GM12878 (cell line): ENCODE data around the gene GRM7. TPM values are rescaled to one million over a fixed set of nuclear protein-coding genes. Genes with fewer than 3 reads are reported as not detected.

Experiments
- ATAC-seq: fragments of 200-7000 bp; cut with Tn5 transposase; 3 replicates; pipeline ENCODE4 v1.9.1; 2020; ENCODE audit warnings: mild to moderate bottlenecking, moderate library complexity
- BruUV-seq: library from RNA; stranded (reverse); fragments of 400-500 nt; replicated peaks from 2 replicates; lab custom pipeline; 2021; lab: Mats Ljungman, UMichigan
- CTCF ChIA-PET: fragments of 300-600 bp; sonication (Branson Sonifier 250); formaldehyde crosslinking; extraction: SDS; loops from one replicate; lab custom pipeline; 2021; ENCODE audit warnings: inconsistent platforms; lab: Yijun Ruan, JAX
- POLR2A ChIA-PET: fragments of 350-600 bp; formaldehyde crosslinking; extraction: SDS; loops from one replicate; lab custom pipeline; 2021; ENCODE audit warnings: inconsistent platforms; lab: Charles Lee
- RAD21 ChIA-PET: fragments of 300-600 bp; sonication (Branson Sonifier 250); formaldehyde crosslinking; loops from one replicate; lab custom pipeline; 2023; ENCODE audit warnings: antibody characterized with exemption; ENCODE audit not compliant: unreplicated experiment; lab: Charles Lee
- SMC1A ChIA-PET: fragments of 300-600 bp; sonication (Branson Sonifier 250); formaldehyde crosslinking; loops from one replicate; lab custom pipeline; 2023; ENCODE audit not compliant: unreplicated experiment, uncharacterized antibody; lab: Charles Lee
- DNase-seq: peaks from one replicate; pipeline ENCODE4 v3.0.0-alpha.2; 2011; ENCODE audit warnings: low read depth, low spot score
- FAIRE-seq: peaks from 3 replicates; lab custom pipeline; 2011; peaks lifted over from hg19 to GRCh38; lab: Jason Lieb, UNC
- H2AFZ ChIP-seq: 2 replicates; pipeline ENCODE4 v1.6.0; 2011; ENCODE audit warnings: low read depth, low read length, control low read depth; ENCODE audit not compliant: control insufficient read depth
- H3K27ac ChIP-seq: 2 replicates; pipeline ENCODE4 v1.5.1; 2011; ENCODE audit warnings: control low read depth; ENCODE audit not compliant: control insufficient read depth, insufficient read depth
- H3K27me3 ChIP-seq, 2 experiments: replicated peaks in 1 of 2; 2 replicates each; pipeline versions ENCODE4 v1.6.0 to v1.6.1; 2011; ENCODE audit warnings: low read length in 1 of 2; ENCODE audit not compliant: control insufficient read depth in 2 of 2, insufficient read depth in 2 of 2
- H3K36me3 ChIP-seq, 2 experiments: 2 replicates each; pipeline ENCODE4 v1.5.1; 2011; ENCODE audit warnings: low read length in 1 of 2; ENCODE audit not compliant: control insufficient read depth in 2 of 2, insufficient read depth in 2 of 2
- H3K4me1 ChIP-seq: 2 replicates; pipeline ENCODE4 v1.6.1; 2011; ENCODE audit warnings: mild to moderate bottlenecking, low read length, moderate library complexity, mixed read lengths; ENCODE audit not compliant: control insufficient read depth, insufficient read depth
- H3K4me2 ChIP-seq: 2 replicates; pipeline ENCODE4 v1.6.0; 2011; ENCODE audit warnings: control low read depth; ENCODE audit not compliant: control insufficient read depth, insufficient read depth
- H3K4me3 ChIP-seq: fragments of 200-600 bp; sonication (generic); 2 replicates; pipeline ENCODE4 v1.5.1; 2016
- H3K79me2 ChIP-seq: 2 replicates; pipeline ENCODE4 v1.6.0; 2011; ENCODE audit warnings: low read length; ENCODE audit not compliant: control insufficient read depth, insufficient read depth
- H3K9ac ChIP-seq: 2 replicates; pipeline ENCODE4 v1.8.0; 2011; ENCODE audit warnings: low read length, control low read depth, mixed read lengths; ENCODE audit not compliant: control insufficient read depth, insufficient read depth
- H3K9me3 ChIP-seq: replicated peaks from 3 replicates; pipeline ENCODE4 v1.5.1; 2011; ENCODE audit warnings: mild to moderate bottlenecking, low read length; ENCODE audit not compliant: control insufficient read depth, insufficient read depth
- H4K20me1 ChIP-seq: 2 replicates; pipeline ENCODE4 v1.6.0; 2011; ENCODE audit not compliant: control insufficient read depth, insufficient read depth
- ATF3 ChIP-seq: IDR thresholded peaks from 2 replicates; pipeline ENCODE4 v1.6.1; 2011; ENCODE audit warnings: low read depth, mild to moderate bottlenecking, low read length, moderate library complexity, borderline replicate concordance; ENCODE audit errors: extremely low read depth
- CEBPB ChIP-seq, 2 experiments: fragments of 150-350 bp in 1 of 2; IDR thresholded peaks; 2 replicates each; pipeline ENCODE4 v1.6.1; 2012 to 2014; ENCODE audit warnings: low read depth in 2 of 2, low read length in 2 of 2, borderline replicate concordance in 1 of 2, inconsistent platforms in 1 of 2
- CHD2 ChIP-seq: IDR thresholded peaks from 2 replicates; pipeline ENCODE4 v1.6.1; 2011; ENCODE audit warnings: low read depth, low read length, improper control_type of control experiment, borderline replicate concordance
- EP300 ChIP-seq, 2 experiments: fragments of 150-350 bp in 1 of 2; IDR thresholded peaks; 2 replicates each; pipeline ENCODE4 v1.6.1; 2011 to 2012; ENCODE audit warnings: low read depth in 2 of 2, low read length in 2 of 2, borderline replicate concordance in 1 of 2, improper control_type of control experiment in 1 of 2, inconsistent platforms in 1 of 2; ENCODE audit not compliant: control insufficient read depth in 1 of 2
- FOS ChIP-seq: IDR thresholded peaks from 3 replicates; pipeline ENCODE4 v1.6.1; 2011; ENCODE audit warnings: borderline replicate concordance; ENCODE audit not compliant: insufficient read length; ENCODE audit errors: extremely low read depth
- HDAC6 ChIP-seq: fragments of 200-600 bp; sonication (generic); IDR thresholded peaks from one replicate; pipeline ENCODE4 v1.8.0; 2017; ENCODE audit warnings: antibody characterized with exemption; ENCODE audit not compliant: unreplicated experiment
- HSF1 ChIP-seq: fragments of 150-350 bp; IDR thresholded peaks from 2 replicates; pipeline ENCODE4 v1.6.1; 2014; ENCODE audit warnings: mild to moderate bottlenecking, low read depth, low read length
- IRF4 ChIP-seq: IDR thresholded peaks from 2 replicates; pipeline ENCODE4 v1.6.1; 2011; ENCODE audit warnings: low read depth, low read length
- KLF5 ChIP-seq: fragments of 450-650 bp; IDR thresholded peaks from 2 replicates; pipeline ENCODE4 v1.6.1; 2014; ENCODE audit warnings: mild to moderate bottlenecking; ENCODE audit not compliant: partially characterized antibody
- PAX5 ChIP-seq: IDR thresholded peaks from 2 replicates; pipeline ENCODE4 v1.6.1; 2011; ENCODE audit warnings: low read depth, low read length, borderline replicate concordance
- POLR2AphosphoS5 ChIP-seq: IDR thresholded peaks from 2 replicates; pipeline ENCODE4 v1.6.1; 2011; ENCODE audit warnings: mild to moderate bottlenecking, low read length, inconsistent platforms
- SRF ChIP-seq, 2 experiments: IDR thresholded peaks; 2 replicates each; pipeline ENCODE4 v1.6.1; 2011; ENCODE audit warnings: low read depth in 2 of 2, low read length in 2 of 2, mild to moderate bottlenecking in 1 of 2, moderate library complexity in 1 of 2
- TCF12 ChIP-seq: IDR thresholded peaks from 2 replicates; pipeline ENCODE4 v1.6.1; 2011; ENCODE audit warnings: low read depth, mild to moderate bottlenecking, low read length
- YY1 ChIP-seq: IDR thresholded peaks from 2 replicates; pipeline ENCODE4 v1.6.1; 2011; ENCODE audit warnings: low read depth, mild to moderate bottlenecking, low read length
- ZNF622 ChIP-seq: fragments of 450-650 bp; IDR thresholded peaks from 2 replicates; pipeline ENCODE4 v1.6.1; 2017; ENCODE audit warnings: mild to moderate bottlenecking, inconsistent platforms
- WGBS: methylation state at CpG from one replicate; pipeline ENCODE4 v1.1.6; 2016; ENCODE audit warnings: low lambda C conversion rate; ENCODE audit not compliant: insufficient replicate concordance, insufficient coverage; ENCODE audit errors: missing lambda C conversion rate; 5-methylcytosine and 5-hydroxymethylcytosine counted together
- in situ Hi-C: fragments of 300-500 bp; cut with MboI; formaldehyde crosslinking; loops from 9 replicates; pipeline ENCODE4 v1.14.3; 2018; ENCODE audit warnings: mixed read lengths
- intact Hi-C: fragments of 100-400 bp; cut with micrococcal nuclease; formaldehyde crosslinking; loops from one replicate; pipeline ENCODE4 v1.14.2; 2022; ENCODE audit not compliant: unreplicated experiment
- polyA plus RNA-seq, 11 experiments: library from polyadenylated mRNA; depleted of rRNA in 4 of 11; unstranded in 6 of 11; stranded (reverse) in 5 of 11; fragments of >200 nt; fragmentation: Nextera tagmentation in 4 of 11; fragmentation: Illumina TruSeq in 1 of 11; extraction: Ambion mirVana in 4 of 11; extraction: Trizol in 1 of 11; gene quantifications; 1 replicate in 1 of 11; 2 replicates in 10 of 11; pipeline versions ENCODE4 v1.2.1 to v1.2.3, GENCODE V29; 2011 to 2016; ENCODE audit warnings: inconsistent platforms in 2 of 11, missing spikeins in 2 of 11, low read depth in 1 of 11
- total RNA-seq, 4 experiments: library from RNA; depleted of rRNA in 3 of 4; stranded (reverse); fragments of >200 nt in 3 of 4; fragmentation: Illumina TruSeq in 1 of 4; extraction: Trizol in 1 of 4; gene quantifications; 2 replicates each; pipeline versions ENCODE4 v1.2.1 to v1.2.3, GENCODE V29; 2013 to 2021
- TF ChIP-seq, protein P1 (sequence below): IDR thresholded peaks from 2 replicates; pipeline ENCODE4 v1.6.1; 2012; ENCODE audit warnings: low read depth, low read length, improper control_type of control experiment

Gene GRM7
- total and polyA plus RNA-seq, 10 of the 15 experiments (the other 5 are each of a cell fraction or from before 2014, with no cell fraction given), result not detected

- POLR2A ChIA-PET, result no interaction called here
- RAD21 ChIA-PET, result no interaction called here
- Histone ChIP-seq H3K27ac (no peak overlapping the region), H3K79me2 (no peaks in the 10 kb centered on the region), H3K9me3 (no peaks in the 10 kb centered on the region), H3K36me3 (no peaks in the 10 kb centered on the region), H3K9ac (no peak overlapping the region), H3K27me3 (no peaks in the 10 kb centered on the region), H4K20me1 (no peaks in the 10 kb centered on the region), H3K4me2 (no peak overlapping the region)
- SMC1A ChIA-PET, result no interaction called here
- intact Hi-C loops, result no loop called here
- no peak for TF ChIP-seq CHD2
- TF ChIP-seq KLF5, result no peak
- no peak for TF ChIP-seq IRF4
- no peak for TF ChIP-seq TCF12
- TF ChIP-seq YY1, result no peak
- TF ChIP-seq PAX5, result no peak
- TF ChIP-seq ATF3, result no peak
- TF ChIP-seq HDAC6, result no peak
- no peak for TF ChIP-seq ZNF622
- TF ChIP-seq POLR2AphosphoS5, result no peak
- TF ChIP-seq EP300 (IDR thresholded peaks at IDR 0.05; ENCODE audit: borderline replicate concordance in 1 of 2, control insufficient read depth in 1 of 2, low read depth in 2 of 2, low read length in 2 of 2), result no peak
- no peak for TF ChIP-seq SRF (IDR thresholded peaks at IDR 0.05; ENCODE audit: low read depth in 2 of 2, low read length in 2 of 2)
- TF ChIP-seq, protein P1, sequence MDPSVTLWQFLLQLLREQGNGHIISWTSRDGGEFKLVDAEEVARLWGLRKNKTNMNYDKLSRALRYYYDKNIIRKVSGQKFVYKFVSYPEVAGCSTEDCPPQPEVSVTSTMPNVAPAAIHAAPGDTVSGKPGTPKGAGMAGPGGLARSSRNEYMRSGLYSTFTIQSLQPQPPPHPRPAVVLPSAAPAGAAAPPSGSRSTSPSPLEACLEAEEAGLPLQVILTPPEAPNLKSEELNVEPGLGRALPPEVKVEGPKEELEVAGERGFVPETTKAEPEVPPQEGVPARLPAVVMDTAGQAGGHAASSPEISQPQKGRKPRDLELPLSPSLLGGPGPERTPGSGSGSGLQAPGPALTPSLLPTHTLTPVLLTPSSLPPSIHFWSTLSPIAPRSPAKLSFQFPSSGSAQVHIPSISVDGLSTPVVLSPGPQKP, result no peak
- no peak for TF ChIP-seq HSF1
- no peak for TF ChIP-seq CEBPB (IDR thresholded peaks at IDR 0.05; ENCODE audit: borderline replicate concordance in 1 of 2, low read depth in 2 of 2, low read length in 2 of 2)
- TF ChIP-seq FOS, result no peak
- TF ChIP-seq, all 136 proteins: peak for 0
- ATAC-seq (no peak), DNase-seq (no peak), FAIRE-seq (no peak)
- BruUV-seq, result no TSS peak
- in situ Hi-C loops, result no loop called here
- CTCF ChIA-PET, result no interaction called here
- 0% methylated on average over 1 of the region's 1 CpG for WGBS
- H3K4me3 ChIP-seq, result no peak overlapping the region
- H2AFZ ChIP-seq, result no peak overlapping the region
- H3K4me1 ChIP-seq, result no peaks in the 10 kb centered on the region
These were observed 891.1 kb downstream of the GRM7 start for GRCh38 chr3:7752005-7752404.
